ENCODE results near the gene UCK2.

The UCK2 gene

DNA sequence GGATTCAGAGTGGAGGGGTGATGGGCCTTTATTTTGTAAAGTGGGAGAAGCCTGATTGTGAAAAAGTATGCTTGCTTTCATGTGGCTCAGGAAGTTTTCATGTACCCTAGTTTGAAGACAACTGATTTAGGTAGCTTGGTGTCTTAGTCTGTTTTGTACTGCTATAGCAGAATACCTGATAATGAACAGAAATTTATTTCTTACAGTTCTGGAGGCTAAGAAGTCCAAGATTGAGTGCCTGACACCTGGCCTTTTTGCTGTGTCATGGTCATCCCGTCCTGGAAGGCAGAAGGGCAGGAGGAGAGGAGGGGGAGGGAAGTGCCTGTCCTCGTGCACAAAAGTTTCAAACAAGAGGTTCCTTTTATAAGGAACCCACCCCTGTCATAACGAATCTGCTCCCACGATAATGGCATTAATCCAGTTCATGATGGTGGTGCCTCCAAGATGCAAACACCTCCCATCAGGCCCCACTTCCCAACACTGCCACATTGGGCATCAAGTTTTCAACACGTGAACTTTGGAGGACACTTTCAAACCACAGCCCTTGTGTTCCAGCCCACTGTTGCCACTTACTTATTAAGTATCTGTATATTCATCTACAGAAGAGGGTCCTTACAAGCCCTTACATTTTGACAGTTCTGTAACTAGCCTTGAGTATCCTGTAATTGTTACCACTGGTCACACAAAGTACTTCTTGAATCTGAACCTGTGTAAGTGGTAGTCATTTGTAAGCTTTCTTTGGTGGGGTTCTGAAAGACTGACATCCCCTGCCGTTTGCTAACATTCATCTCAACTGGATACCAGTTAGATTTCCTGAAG, 9.5 kb downstream of the UCK2 start:
- Histone ChIP-seq H3K27ac (no peak overlapping the region), H3K4me3 (ENCODE audit: low read depth, low read length) (no peak overlapping the region), H2AFZ (no peak overlapping the region), H3K9ac (no peak overlapping the region), H3K79me2 (no peaks in the 10 kb centered on the region), H3K4me2 (ENCODE audit: low read length) (no peak overlapping the region), H3K27me3 (ENCODE audit: control insufficient read depth, insufficient read depth, low read length) (no peaks in the 10 kb centered on the region), H3K9me3 (ENCODE audit: control insufficient read depth, low read length) (no peaks in the 10 kb centered on the region), H3K4me1 (no peaks in the 10 kb centered on the region), H3K36me3 (ENCODE audit: control insufficient read depth, insufficient read depth, low read length) (no peaks in the 10 kb centered on the region)
- TF ChIP-seq CTCF (IDR thresholded peaks at IDR 0.05) = no peak

GRCh38 chr1:165837838-165838364, 10.5 kb downstream of the UCK2 start:
- Histone ChIP-seq H3K4me1 (no peaks in the 10 kb centered on the region), H3K27me3 (ENCODE audit: control insufficient read depth, insufficient read depth, low read length) (no peaks in the 10 kb centered on the region), H3K9me3 (ENCODE audit: control insufficient read depth, low read length) (no peaks in the 10 kb centered on the region), H2AFZ (no peak overlapping the region), H3K9ac (no peak overlapping the region), H3K4me2 (ENCODE audit: low read length) (no peak overlapping the region), H3K27ac (no peak overlapping the region), H3K36me3 (ENCODE audit: control insufficient read depth, insufficient read depth, low read length) (no peaks in the 10 kb centered on the region), H3K4me3 (ENCODE audit: low read depth, low read length) (no peak overlapping the region), H3K79me2 (no peaks in the 10 kb centered on the region)
- no peak for TF ChIP-seq CTCF (IDR thresholded peaks at IDR 0.05)

- Histone ChIP-seq H3K79me2 (peaks cover 4% of the 10 kb centered on the region), H3K4me2 (ENCODE audit: low read length) (no peak overlapping the region), H3K36me3 (ENCODE audit: control insufficient read depth, insufficient read depth, low read length) (no peaks in the 10 kb centered on the region), H2AFZ (no peak overlapping the region), H3K9ac (no peak overlapping the region), H3K4me3 (ENCODE audit: low read depth, low read length) (no peak overlapping the region), H3K9me3 (ENCODE audit: control insufficient read depth, low read length) (no peaks in the 10 kb centered on the region), H3K27me3 (ENCODE audit: control insufficient read depth, insufficient read depth, low read length) (no peaks in the 10 kb centered on the region), H3K27ac (no peak overlapping the region), H3K4me1 (no peaks in the 10 kb centered on the region)
- no peak for TF ChIP-seq CTCF (IDR thresholded peaks at IDR 0.05)
These were observed 13.0 kb downstream of the UCK2 start for GRCh38 chr1:165840423-165840822.

DNA sequence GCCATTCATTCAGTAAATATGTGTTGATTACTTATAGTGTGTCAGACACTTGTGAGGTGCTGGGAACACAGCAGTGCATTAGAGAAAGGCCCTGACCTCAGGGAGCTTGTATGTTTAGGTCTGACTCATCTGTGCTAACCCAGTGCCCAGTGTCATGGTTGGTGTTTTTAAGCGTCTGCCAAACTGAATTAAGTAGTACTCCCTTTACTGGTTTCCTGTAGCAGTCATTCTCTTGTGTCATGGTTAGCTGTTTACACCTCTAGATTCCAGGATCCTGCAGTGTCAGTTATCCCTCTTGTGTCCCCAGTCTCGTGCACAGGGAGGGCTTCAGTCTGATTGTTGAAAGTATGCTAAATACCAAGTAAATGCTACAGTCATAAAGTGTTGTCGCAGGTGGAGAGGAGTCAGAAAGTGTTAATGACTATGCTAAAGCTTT, 14.2 kb downstream of the UCK2 start:
- no peaks in the 10 kb centered on the region for H3K4me1 ChIP-seq
- no peak overlapping the region for H3K4me2 ChIP-seq (ENCODE audit: low read length)
- H3K9me3 ChIP-seq (ENCODE audit: control insufficient read depth, low read length) = no peaks in the 10 kb centered on the region
- no peak overlapping the region for H3K9ac ChIP-seq
- peaks cover 4% of the 10 kb centered on the region for H3K79me2 ChIP-seq
- H3K4me3 ChIP-seq (ENCODE audit: low read depth, low read length) = no peak overlapping the region
- H3K36me3 ChIP-seq (ENCODE audit: control insufficient read depth, insufficient read depth, low read length) = no peaks in the 10 kb centered on the region
- H3K27me3 ChIP-seq (ENCODE audit: control insufficient read depth, insufficient read depth, low read length) = no peaks in the 10 kb centered on the region
- H3K27ac ChIP-seq = no peak overlapping the region
- no peak overlapping the region for H2AFZ ChIP-seq
- no peak for TF ChIP-seq CTCF (IDR thresholded peaks at IDR 0.05)

All from parathyroid adenoma (tissue), 2 donors.